ENCODE results near the gene SLC25A22.

Gene SLC25A22

GRCh38 chr11:761526-762108 lies 36.5 kb downstream of the SLC25A22 start:
- peak; percentile 11 for FAIRE-seq

GRCh38 chr11:760236-760635 lies 37.8 kb downstream of the SLC25A22 start:
- FAIRE-seq (no peak), DNase-seq (ENCODE audit: insufficient read length, low spot score) (no peak)

More at GRCh38 chr11:761526-762108, 36.5 kb downstream of the SLC25A22 start:
- DNase-seq (ENCODE audit: insufficient read length, low spot score): no peak

DNA sequence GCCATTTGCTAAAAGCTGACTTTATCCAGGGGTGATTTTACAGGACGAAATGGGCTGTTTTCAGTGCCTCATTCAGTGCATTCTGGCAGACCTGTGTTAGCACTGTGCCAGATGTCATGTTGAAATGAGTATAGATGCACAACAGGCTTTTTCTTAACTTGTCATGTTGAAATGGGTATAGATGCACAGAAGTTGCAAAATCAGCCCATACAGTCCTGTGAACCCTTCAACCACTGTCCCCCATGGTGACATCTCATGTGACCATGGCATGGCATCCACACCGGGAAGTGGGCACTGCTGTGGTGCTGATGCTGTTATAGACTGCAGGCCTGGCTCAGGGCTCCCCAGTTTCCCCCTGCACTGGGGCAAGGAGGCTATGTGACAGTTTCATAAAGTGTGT lies 48.4 kb downstream of the SLC25A22 start:
- FAIRE-seq (no peak), DNase-seq (ENCODE audit: insufficient read length, low spot score) (no peak)

GRCh38 chr11:748007-748359 lies 50.1 kb downstream of the SLC25A22 start:
- DNase-seq (ENCODE audit: insufficient read length, low spot score) (no peak), FAIRE-seq (no peak)

DNA sequence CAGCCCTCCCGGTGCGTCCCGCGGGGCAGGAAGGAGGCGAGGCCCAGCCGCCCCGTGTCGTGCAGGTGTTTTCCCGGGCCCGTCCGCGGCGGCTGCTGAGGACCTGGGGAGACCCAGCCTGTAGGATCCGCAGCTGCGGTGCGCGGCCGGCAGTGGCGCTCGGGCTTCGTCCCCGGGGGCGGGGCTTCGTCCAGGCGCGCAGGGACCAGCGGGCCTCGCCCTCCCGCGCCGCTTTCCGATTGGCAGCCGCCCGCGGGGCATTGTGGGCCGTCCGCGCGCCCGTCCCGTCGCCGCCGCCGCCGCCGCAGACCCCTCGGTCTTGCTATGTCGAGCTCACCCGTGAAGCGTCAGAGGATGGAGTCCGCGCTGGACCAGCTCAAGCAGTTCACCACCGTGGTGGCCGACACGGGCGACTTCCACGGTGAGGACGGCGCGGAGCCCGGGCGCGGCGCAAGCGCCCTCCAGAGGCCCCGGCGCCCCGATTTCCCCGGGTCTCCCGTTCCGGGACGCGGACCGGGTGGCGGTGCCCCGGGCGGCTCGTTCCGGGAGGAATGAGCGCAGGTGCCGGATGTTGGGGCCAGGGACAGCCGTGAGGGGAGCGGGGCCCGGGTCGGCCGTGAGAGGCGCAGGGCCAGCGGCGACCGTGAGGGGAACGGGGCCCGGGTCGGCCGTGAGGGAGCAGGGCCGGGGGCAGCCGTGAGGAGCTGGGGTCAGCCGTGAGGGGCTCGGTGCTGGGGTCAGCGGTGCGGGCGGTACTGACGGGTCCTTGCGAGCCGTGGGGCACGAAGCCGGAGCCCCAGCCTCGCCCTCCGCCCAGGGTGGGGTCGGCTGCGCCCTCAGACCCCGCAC lies 50.7 kb downstream of the SLC25A22 start, which contains the start of gene TALDO1:
TSS of gene TALDO1 (plus strand) at position 307 of the 849 bp plus-strand sequence. CDS start at position 325, 18 bp downstream.
- peak; percentile 47 for FAIRE-seq
- DNase-seq (ENCODE audit: insufficient read length, low spot score): peak; percentile 98

- DNase-seq (ENCODE audit: insufficient read length, low spot score): no peak
- no peak for FAIRE-seq
Measured at GRCh38 chr11:746289-747157, 51.6 kb downstream of the SLC25A22 start.

- DNase-seq (ENCODE audit: insufficient read length, low spot score): no peak
- no peak for FAIRE-seq
Measured at GRCh38 chr11:745428-745827, 52.7 kb downstream of the SLC25A22 start.

GRCh38 chr11:742571-743201 lies 55.4 kb downstream of the SLC25A22 start:
- DNase-seq (ENCODE audit: insufficient read length, low spot score) (no peak), FAIRE-seq (no peak)

- FAIRE-seq: no peak
- no peak for DNase-seq (ENCODE audit: insufficient read length, low spot score)
Measured at GRCh38 chr11:742156-742546, 55.9 kb downstream of the SLC25A22 start.
